Activated CD4-positive, alpha-beta T cell treated with anti-CD3 and anti-CD28 coated beads, Interleukin-2, amount 50 U/mL, for 16 hours (primary cell): ENCODE results near the gene SLC26A8.
"Not testable (repeated sequence)": the region's sequence is repeated elsewhere in the genome, so short reads cannot be mapped to it uniquely, and the experiment has no call there.

ENCODE experiments used
- DNase-seq: peaks from one replicate; pipeline ENCODE4 v3.0.0-alpha.2; 2020

Gene SLC26A8

GRCh38 chr6:35941170-35941569 lies 83.3 kb downstream of the SLC26A8 start:
- not testable (repeated sequence) for DNase-seq

GRCh38 chr6:35940014-35940413 lies 84.4 kb downstream of the SLC26A8 start:
- DNase-seq = not testable (repeated sequence)

- DNase-seq = not testable (repeated sequence)
Observed at GRCh38 chr6:35939259-35939658, 85.2 kb downstream of the SLC26A8 start.

- DNase-seq = no peak
Observed at GRCh38 chr6:35936681-35937359, 87.6 kb downstream of the SLC26A8 start.

- no peak for DNase-seq
Observed at GRCh38 chr6:35935469-35935868, 89.0 kb downstream of the SLC26A8 start.

GRCh38 chr6:35933844-35934243 lies 90.6 kb downstream of the SLC26A8 start:
- no peak for DNase-seq

- not testable (repeated sequence) for DNase-seq
Observed at GRCh38 chr6:35931873-35932272, 92.6 kb downstream of the SLC26A8 start.

- DNase-seq = no peak
Observed at GRCh38 chr6:35931120-35931561, 93.3 kb downstream of the SLC26A8 start.

- DNase-seq = no peak
Observed at GRCh38 chr6:35929601-35930000, 94.8 kb downstream of the SLC26A8 start.

- DNase-seq = no peak
Observed at GRCh38 chr6:35926509-35927215, 97.8 kb downstream of the SLC26A8 start.

GRCh38 chr6:35925961-35926360 lies 98.5 kb downstream of the SLC26A8 start:
- no peak for DNase-seq

GRCh38 chr6:35924146-35924545 lies 100.3 kb downstream of the SLC26A8 start:
- DNase-seq = no peak

GRCh38 chr6:35922139-35922554 lies 102.3 kb downstream of the SLC26A8 start:
- no peak for DNase-seq

GRCh38 chr6:35920793-35921732 lies 103.4 kb downstream of the SLC26A8 start, which contains the start of gene SRPK1:
TSS of gene SRPK1 (minus strand) at chr6:35921098. CDS start at chr6:35921056, 42 bp downstream.
- peak; percentile 93 for DNase-seq

GRCh38 chr6:35919827-35920751 lies 104.4 kb downstream of the SLC26A8 start:
- peak; percentile 79 for DNase-seq

GRCh38 chr6:35919085-35919826 lies 105.2 kb downstream of the SLC26A8 start:
- DNase-seq = peak; percentile 10

- not testable (repeated sequence) for DNase-seq
Observed at GRCh38 chr6:35916893-35917292, 107.5 kb downstream of the SLC26A8 start.

- no peak for DNase-seq
Observed at GRCh38 chr6:35916056-35916455, 108.4 kb downstream of the SLC26A8 start.

GRCh38 chr6:35914536-35914935 lies 109.9 kb downstream of the SLC26A8 start:
- DNase-seq = no peak

GRCh38 chr6:35911871-35912653 lies 112.4 kb downstream of the SLC26A8 start:
- DNase-seq = no peak
